Measurements from ENCODE around the gene TRAPPC11. TPM values are rescaled to one million over a fixed set of nuclear protein-coding genes. Genes with fewer than 3 reads are reported as not detected.

The TRAPPC11 gene
- total and polyA plus RNA-seq, 7 donors = 11.4 to 58.2 (median 32.1) TPM

DNA sequence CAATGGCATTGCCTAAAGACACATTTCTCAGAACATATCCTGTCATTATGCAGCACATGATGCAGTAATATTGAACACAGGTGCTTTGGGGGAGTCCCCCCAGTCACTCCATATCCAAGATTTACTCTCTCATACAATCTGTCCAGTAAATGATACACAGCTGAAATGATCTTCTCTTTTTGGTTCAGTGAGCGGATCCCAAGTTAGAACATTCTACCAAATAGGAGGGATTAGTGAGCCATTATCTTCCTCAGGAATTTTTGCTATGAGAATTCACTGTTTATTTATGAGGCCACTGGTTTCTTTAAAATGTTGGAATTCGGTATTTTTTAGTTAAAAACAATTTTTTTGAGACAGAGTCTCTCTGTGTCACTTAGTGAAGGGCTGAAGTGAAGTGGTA is 96.5 kb downstream of the TRAPPC11 start:
- Histone ChIP-seq H3K4me1 (no peaks in the 10 kb centered on the region), H3K9me3 (no peaks in the 10 kb centered on the region), H3K27me3 (peaks cover 0 to 6% (median 0%) of the 10 kb centered on the region in 3 donors), H3K27ac (no peak overlapping the region), H3K4me3 (no peak overlapping the region), H3K36me3 (no peaks in the 10 kb centered on the region)
- intact Hi-C loops (cut with DNase I) = no loop called here
- 78 to 84% methylated on average over 2 of the region's 2 CpGs for WGBS, 2 donors
- DNase-seq = no peak
- TF ChIP-seq, protein P1, sequence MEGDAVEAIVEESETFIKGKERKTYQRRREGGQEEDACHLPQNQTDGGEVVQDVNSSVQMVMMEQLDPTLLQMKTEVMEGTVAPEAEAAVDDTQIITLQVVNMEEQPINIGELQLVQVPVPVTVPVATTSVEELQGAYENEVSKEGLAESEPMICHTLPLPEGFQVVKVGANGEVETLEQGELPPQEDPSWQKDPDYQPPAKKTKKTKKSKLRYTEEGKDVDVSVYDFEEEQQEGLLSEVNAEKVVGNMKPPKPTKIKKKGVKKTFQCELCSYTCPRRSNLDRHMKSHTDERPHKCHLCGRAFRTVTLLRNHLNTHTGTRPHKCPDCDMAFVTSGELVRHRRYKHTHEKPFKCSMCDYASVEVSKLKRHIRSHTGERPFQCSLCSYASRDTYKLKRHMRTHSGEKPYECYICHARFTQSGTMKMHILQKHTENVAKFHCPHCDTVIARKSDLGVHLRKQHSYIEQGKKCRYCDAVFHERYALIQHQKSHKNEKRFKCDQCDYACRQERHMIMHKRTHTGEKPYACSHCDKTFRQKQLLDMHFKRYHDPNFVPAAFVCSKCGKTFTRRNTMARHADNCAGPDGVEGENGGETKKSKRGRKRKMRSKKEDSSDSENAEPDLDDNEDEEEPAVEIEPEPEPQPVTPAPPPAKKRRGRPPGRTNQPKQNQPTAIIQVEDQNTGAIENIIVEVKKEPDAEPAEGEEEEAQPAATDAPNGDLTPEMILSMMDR (IDR thresholded peaks at IDR 0.05) = no peak
- no peak for TF ChIP-seq EP300 (IDR thresholded peaks at IDR 0.05)

GRCh38 chr4:183757060-183757459 is 98.0 kb downstream of the TRAPPC11 start:
- H3K36me3 ChIP-seq = no peaks in the 10 kb centered on the region
- H3K4me1 ChIP-seq = no peaks in the 10 kb centered on the region
- no peak overlapping the region for H3K27ac ChIP-seq
- WGBS, 2 donors = 83 to 89% methylated on average over 10 of the region's 10 CpGs
- TF ChIP-seq, protein P1 (IDR thresholded peaks at IDR 0.05) = no peak
- no peak for TF ChIP-seq POLR2AphosphoS5 (IDR thresholded peaks at IDR 0.05)
- no peak for TF ChIP-seq POLR2A (IDR thresholded peaks at IDR 0.05)
- no peak for TF ChIP-seq EP300 (IDR thresholded peaks at IDR 0.05)
- H3K4me3 ChIP-seq = no peak overlapping the region
- no peaks in the 10 kb centered on the region for H3K9me3 ChIP-seq
- intact Hi-C loops (cut with DNase I) = no loop called here
- H3K27me3 ChIP-seq = peaks cover 0 to 6% (median 0%) of the 10 kb centered on the region in 3 donors
- no peak for DNase-seq

GRCh38 chr4:183758061-183758757 is 99.1 kb downstream of the TRAPPC11 start:
- Histone ChIP-seq H3K36me3 (no peaks in the 10 kb centered on the region), H3K27ac (no peak overlapping the region), H3K4me1 (no peaks in the 10 kb centered on the region), H3K27me3 (peaks cover 0 to 6% (median 0%) of the 10 kb centered on the region in 3 donors), H3K9me3 (no peaks in the 10 kb centered on the region), H3K4me3 (no peak overlapping the region)
- WGBS, 2 donors = 31 to 52% methylated on average over 29 of the region's 29 CpGs
- intact Hi-C loops (cut with DNase I) = no loop called here
- no peak for TF ChIP-seq POLR2AphosphoS5 (IDR thresholded peaks at IDR 0.05)
- no peak for TF ChIP-seq EP300 (IDR thresholded peaks at IDR 0.05)
- TF ChIP-seq, protein P1 (IDR thresholded peaks at IDR 0.05) = no peak
- no peak for TF ChIP-seq POLR2A (IDR thresholded peaks at IDR 0.05)
- DNase-seq = no peak

GRCh38 chr4:183758758-183759447 is 99.8 kb downstream of the TRAPPC11 start:
- H3K27me3 ChIP-seq = peaks cover 0 to 6% (median 0%) of the 10 kb centered on the region in 3 donors
- H3K4me3 ChIP-seq = no peak overlapping the region
- 72 to 81% methylated on average over 21 of the region's 21 CpGs for WGBS, 2 donors
- H3K27ac ChIP-seq = no peak overlapping the region
- no peaks in the 10 kb centered on the region for H3K9me3 ChIP-seq
- H3K4me1 ChIP-seq = no peaks in the 10 kb centered on the region
- DNase-seq = no peak
- TF ChIP-seq, protein P1 (IDR thresholded peaks at IDR 0.05) = no peak
- TF ChIP-seq POLR2A (IDR thresholded peaks at IDR 0.05) = no peak
- intact Hi-C loops (cut with DNase I) = no loop called here
- no peaks in the 10 kb centered on the region for H3K36me3 ChIP-seq
